Measurements from ENCODE around the gene CTSD.
"Not testable (repeated sequence)": the region's sequence is repeated elsewhere in the genome, so short reads cannot be mapped to it uniquely, and the experiment has no call there.

The CTSD gene

GRCh38 chr11:1763796-1764661, at the start of gene CTSD:
Gene CTSD (minus strand): TSS chr11:1763927. CDS start chr11:1763859, 68 bp downstream.
- DNase-seq = peak; percentile 49
- in situ Hi-C loops (cut with MboI; ENCODE audit: low pct_unique_long_range_greater_than_20kb, low sequenced_read_pairs) = no loop called here

GRCh38 chr11:1813356-1813755, 49.6 kb upstream of the CTSD start:
- DNase-seq; in situ Hi-C loops (cut with MboI; ENCODE audit: low pct_unique_long_range_greater_than_20kb, low sequenced_read_pairs): not testable (repeated sequence)

GRCh38 chr11:1812801-1813200, 49.1 kb upstream of the CTSD start:
- in situ Hi-C loops (cut with MboI; ENCODE audit: low pct_unique_long_range_greater_than_20kb, low sequenced_read_pairs) = no loop called here
- DNase-seq = no peak

- DNase-seq = no peak
- in situ Hi-C loops (cut with MboI; ENCODE audit: low pct_unique_long_range_greater_than_20kb, low sequenced_read_pairs) = no loop called here
Observed at GRCh38 chr11:1812274-1812673, 48.5 kb upstream of the CTSD start.

GRCh38 chr11:1810761-1811160, 47.0 kb upstream of the CTSD start:
- DNase-seq = peak; percentile 84
- in situ Hi-C loops (cut with MboI; ENCODE audit: low pct_unique_long_range_greater_than_20kb, low sequenced_read_pairs) = no loop called here

GRCh38 chr11:1807264-1807995, 43.7 kb upstream of the CTSD start:
- DNase-seq = peak; percentile 15
- in situ Hi-C loops (cut with MboI; ENCODE audit: low pct_unique_long_range_greater_than_20kb, low sequenced_read_pairs) = no loop called here

GRCh38 chr11:1805525-1805924, 41.8 kb upstream of the CTSD start:
- in situ Hi-C loops (cut with MboI; ENCODE audit: low pct_unique_long_range_greater_than_20kb, low sequenced_read_pairs) = no loop called here
- DNase-seq = no peak

GRCh38 chr11:1803835-1804519, 40.2 kb upstream of the CTSD start:
- in situ Hi-C loops (cut with MboI; ENCODE audit: low pct_unique_long_range_greater_than_20kb, low sequenced_read_pairs) = not testable (repeated sequence)

GRCh38 chr11:1803246-1803645, 39.5 kb upstream of the CTSD start:
- DNase-seq = no peak
- in situ Hi-C loops (cut with MboI; ENCODE audit: low pct_unique_long_range_greater_than_20kb, low sequenced_read_pairs) = no loop called here

More at GRCh38 chr11:1803835-1804519, 40.2 kb upstream of the CTSD start:
- not testable (repeated sequence) for DNase-seq

DNA sequence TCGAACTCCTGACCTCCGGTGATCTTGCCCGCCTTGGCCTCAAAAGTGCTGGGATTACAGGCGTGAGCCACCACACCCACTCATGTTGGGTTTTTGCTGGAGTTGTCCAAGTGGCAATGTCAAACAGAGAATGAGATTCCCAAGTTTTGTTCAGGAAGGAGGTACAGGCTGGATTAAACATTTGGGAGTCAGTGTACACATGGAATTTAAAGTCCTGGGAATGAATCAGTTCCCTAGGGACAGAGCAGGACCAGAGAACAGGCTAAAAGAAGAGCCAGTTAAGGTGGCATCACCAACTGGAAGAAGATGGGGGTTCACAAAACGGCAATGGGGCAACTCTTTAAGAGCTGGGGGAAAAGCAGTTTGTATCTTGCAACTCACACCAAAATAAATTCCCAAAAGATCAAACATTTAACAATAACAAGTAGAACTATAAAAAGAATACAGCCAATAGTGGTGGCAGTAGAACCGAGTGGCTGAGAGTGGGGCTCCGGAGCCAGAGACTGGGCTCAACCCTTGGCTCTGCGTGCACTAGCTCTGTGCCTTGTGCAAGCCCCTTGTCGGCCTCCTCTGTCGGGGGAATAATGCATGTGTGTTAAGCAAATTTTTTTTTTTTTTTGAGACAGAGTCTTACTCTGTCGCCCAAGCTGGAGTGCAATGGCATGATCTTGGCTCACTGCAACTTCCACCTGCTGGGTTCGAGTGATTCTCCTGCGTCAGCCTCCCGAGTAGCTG, 33.8 kb upstream of the CTSD start:
- no peak for DNase-seq
- in situ Hi-C loops (cut with MboI; ENCODE audit: low pct_unique_long_range_greater_than_20kb, low sequenced_read_pairs) = no loop called here

- in situ Hi-C loops (cut with MboI; ENCODE audit: low pct_unique_long_range_greater_than_20kb, low sequenced_read_pairs) = no loop called here
- no peak for DNase-seq
Observed at GRCh38 chr11:1796413-1797011, 32.8 kb upstream of the CTSD start.

- in situ Hi-C loops (cut with MboI; ENCODE audit: low pct_unique_long_range_greater_than_20kb, low sequenced_read_pairs) = no loop called here
- no peak for DNase-seq
Observed at GRCh38 chr11:1793081-1793480, 29.4 kb upstream of the CTSD start.

GRCh38 chr11:1792461-1792860, 28.7 kb upstream of the CTSD start:
- in situ Hi-C loops (cut with MboI; ENCODE audit: low pct_unique_long_range_greater_than_20kb, low sequenced_read_pairs) = no loop called here
- DNase-seq = peak; percentile 84

DNA sequence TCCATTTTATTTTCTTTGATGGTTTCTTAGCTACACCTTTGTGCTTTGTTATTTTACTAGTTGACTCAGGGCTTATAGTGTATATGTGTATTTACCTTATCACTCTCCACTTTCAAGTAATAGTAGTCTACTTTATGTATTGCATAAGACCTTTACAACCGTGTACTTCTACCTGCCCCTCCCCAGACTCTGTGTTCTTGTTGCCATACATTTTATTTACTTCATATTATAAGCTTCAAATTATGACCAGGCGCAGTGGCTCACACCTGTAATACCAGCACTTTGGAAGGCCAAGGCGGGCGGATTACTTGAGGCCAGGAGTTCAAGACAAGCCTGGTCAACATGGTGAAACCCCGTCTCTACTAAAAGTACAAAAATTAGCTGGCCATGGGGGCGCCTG, 28.2 kb upstream of the CTSD start:
- no peak for DNase-seq
- in situ Hi-C loops (cut with MboI; ENCODE audit: low pct_unique_long_range_greater_than_20kb, low sequenced_read_pairs) = no loop called here

- in situ Hi-C loops (cut with MboI; ENCODE audit: low pct_unique_long_range_greater_than_20kb, low sequenced_read_pairs) = no loop called here
- no peak for DNase-seq
Observed at GRCh38 chr11:1786466-1786865, 22.7 kb upstream of the CTSD start.

GRCh38 chr11:1785749-1786413, 22.2 kb upstream of the CTSD start:
- in situ Hi-C loops (cut with MboI; ENCODE audit: low pct_unique_long_range_greater_than_20kb, low sequenced_read_pairs) = no loop called here
- DNase-seq = peak; percentile 66

- in situ Hi-C loops (cut with MboI; ENCODE audit: low pct_unique_long_range_greater_than_20kb, low sequenced_read_pairs) = no loop called here
Observed at GRCh38 chr11:1784761-1785650, 21.3 kb upstream of the CTSD start.

More at GRCh38 chr11:1784761-1785650, 21.3 kb upstream of the CTSD start:
- DNase-seq = no peak
